IgD-negative memory B cell (primary cell): Measurements from ENCODE around the gene ADRB1. TPM values are rescaled to one million over a fixed set of nuclear protein-coding genes. Genes with fewer than 3 reads are reported as not detected.
A peak's percentile ranks its signal among the peaks of the same experiment; 100 is the strongest.

Source experiments
- H3K27ac Mint-ChIP-seq, 3 donors: one replicate each; pipeline ENCODE4 v1.8.0; 2020 to 2022; ENCODE audit warnings: mild to moderate bottlenecking in 3 of 3, mixed read lengths in 3 of 3, moderate library complexity in 1 of 3
- H3K27me3 Mint-ChIP-seq: one replicate; pipeline ENCODE4 v1.8.0; 2021; ENCODE audit warnings: mixed read lengths
- H3K36me3 Mint-ChIP-seq: one replicate; pipeline ENCODE4 v1.8.0; 2020; ENCODE audit warnings: mild to moderate bottlenecking, mixed read lengths
- H3K4me1 Mint-ChIP-seq, 3 donors: one replicate each; pipeline ENCODE4 v1.8.0; 2020 to 2022; ENCODE audit warnings: mixed read lengths in 3 of 3, mild to moderate bottlenecking in 1 of 3
- H3K4me3 Mint-ChIP-seq, 4 donors: one replicate each; pipeline ENCODE4 v1.8.0; 2020 to 2022; ENCODE audit warnings: mild to moderate bottlenecking in 4 of 4, mixed read lengths in 4 of 4, moderate library complexity in 3 of 4
- H3K9me3 Mint-ChIP-seq, 3 donors: one replicate each; pipeline ENCODE4 v1.8.0; 2020 to 2021; ENCODE audit warnings: mixed read lengths in 3 of 3, mild to moderate bottlenecking in 1 of 3
- polyA plus RNA-seq: library from polyadenylated mRNA; unstranded; fragments of 300-500 nt; fragmentation: Illumina TruSeq; gene quantifications from one replicate; pipeline ENCODE4 v1.2.3, GENCODE V29; 2021

The ADRB1 gene
- polyA plus RNA-seq, 1 donor from 2014 or later, result not detected

DNA sequence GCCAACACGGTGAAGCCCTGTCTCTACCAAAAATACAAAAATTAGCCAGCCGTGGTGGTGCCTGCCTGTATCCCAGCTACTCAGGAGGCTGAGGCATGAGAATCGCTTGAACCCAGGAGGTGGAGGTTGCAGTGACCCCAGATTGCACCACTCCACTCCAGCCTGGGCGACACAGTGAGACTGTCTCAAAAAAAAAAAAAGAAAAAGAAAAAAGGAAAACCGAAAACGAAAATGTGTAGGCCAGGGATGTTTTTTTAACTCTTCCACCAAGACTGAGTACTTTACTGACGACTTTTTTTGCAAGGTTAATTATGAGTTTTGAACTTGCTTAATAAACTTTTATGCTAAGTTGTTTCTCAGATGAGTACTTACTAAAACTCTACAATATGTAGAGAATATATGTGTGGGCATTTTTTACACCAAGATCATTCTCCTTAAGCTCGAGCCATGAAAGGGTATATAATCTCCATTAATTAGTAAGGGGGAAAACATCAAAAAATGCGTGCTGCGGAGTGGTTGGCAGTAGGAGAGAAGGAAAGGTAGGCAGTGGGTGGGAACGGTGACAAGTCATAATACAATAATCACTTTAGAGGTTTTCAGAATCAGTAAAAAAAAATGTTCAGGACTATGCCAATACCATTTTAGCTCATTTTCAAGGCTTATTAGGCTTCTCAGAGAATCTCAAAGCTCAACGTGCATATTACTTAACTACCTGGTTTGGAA lies 8.6 kb upstream of the ADRB1 start:
- Mint-ChIP-seq H3K4me1 (no peaks in the 10 kb centered on the region), H3K27ac (no peak overlapping the region), H3K9me3 (peaks cover 0 to 3% (median 0%) of the 10 kb centered on the region in 3 donors), H3K36me3 (peaks cover 2% of the 10 kb centered on the region), H3K27me3 (peaks cover 2% of the 10 kb centered on the region), H3K4me3 (no peak overlapping the region)

DNA sequence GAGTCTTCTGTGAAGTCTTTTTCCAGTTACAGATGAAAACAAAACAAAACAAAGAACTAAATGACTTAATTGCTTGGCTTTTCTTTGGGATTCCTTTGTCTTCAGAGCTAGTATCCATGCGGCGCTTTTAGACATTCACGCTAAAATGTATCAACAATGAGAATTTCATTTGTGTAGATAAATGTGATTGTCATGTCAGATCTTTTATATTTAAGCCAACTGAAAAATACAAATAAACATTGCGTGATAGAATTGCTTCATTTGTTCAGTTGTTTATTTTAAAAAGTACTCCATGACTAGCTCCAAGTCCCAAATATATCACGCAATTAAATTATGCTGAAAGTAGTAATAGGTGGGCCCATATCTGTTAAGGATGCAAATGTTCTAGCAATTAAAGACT lies 7.9 kb upstream of the ADRB1 start:
- Mint-ChIP-seq H3K36me3 (peaks cover 2% of the 10 kb centered on the region), H3K9me3 (peaks cover 0 to 3% (median 0%) of the 10 kb centered on the region in 3 donors), H3K4me3 (no peak overlapping the region), H3K27ac (no peak overlapping the region), H3K4me1 (no peaks in the 10 kb centered on the region), H3K27me3 (peaks cover 7% of the 10 kb centered on the region)

DNA sequence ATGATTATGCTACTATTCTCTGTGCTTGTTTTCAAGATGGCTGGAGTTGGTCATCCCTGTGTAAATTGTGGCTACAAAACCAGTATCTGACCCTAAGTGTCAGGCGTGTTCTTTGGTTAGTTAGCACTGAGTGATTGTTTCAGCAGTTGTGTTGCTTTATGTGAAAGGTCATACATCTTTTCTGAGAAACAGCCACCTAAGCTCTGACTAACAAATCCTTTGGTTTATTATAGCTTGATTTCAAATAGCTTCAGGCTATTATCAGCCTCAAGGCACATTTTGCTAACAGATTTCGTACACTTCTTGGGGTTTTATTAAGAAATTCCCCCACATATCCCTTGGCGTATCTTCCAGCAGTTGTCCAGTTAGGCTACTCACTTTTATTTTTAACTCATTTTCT lies 4.8 kb upstream of the ADRB1 start:
- H3K27me3 Mint-ChIP-seq, result peaks cover 17% of the 10 kb centered on the region
- no peak overlapping the region for H3K27ac Mint-ChIP-seq
- H3K4me1 Mint-ChIP-seq, result peaks cover 5 to 6% (median 5%) of the 10 kb centered on the region in 3 donors
- H3K36me3 Mint-ChIP-seq, result peaks cover 2% of the 10 kb centered on the region
- no peaks in the 10 kb centered on the region for H3K9me3 Mint-ChIP-seq
- no peak overlapping the region for H3K4me3 Mint-ChIP-seq

DNA sequence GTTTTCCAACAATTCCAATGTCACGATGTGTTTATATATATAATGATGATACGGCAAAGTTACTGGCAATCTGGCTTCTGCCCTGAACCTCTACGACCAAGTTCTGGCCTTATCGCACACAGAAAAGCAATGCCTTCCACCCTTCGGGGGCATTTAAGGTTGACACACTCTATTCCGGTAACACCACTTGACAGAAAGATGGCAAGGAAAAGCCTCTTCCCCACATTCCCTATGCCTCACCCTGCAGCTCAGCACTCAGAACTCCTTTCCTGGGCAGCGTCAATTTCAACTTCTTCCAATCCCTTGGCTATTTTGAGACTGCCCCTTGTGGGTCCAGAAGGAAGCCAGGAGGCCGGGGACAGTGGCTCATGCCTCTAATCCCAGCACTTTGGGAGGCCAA lies 2.5 kb upstream of the ADRB1 start:
- peaks cover 5 to 12% (median 10%) of the 10 kb centered on the region in 3 donors for H3K4me1 Mint-ChIP-seq
- no peak overlapping the region for H3K4me3 Mint-ChIP-seq
- peaks cover 27% of the 10 kb centered on the region for H3K27me3 Mint-ChIP-seq
- peaks cover 2% of the 10 kb centered on the region for H3K36me3 Mint-ChIP-seq
- no peak overlapping the region for H3K27ac Mint-ChIP-seq
- peaks cover 0 to 4% (median 0%) of the 10 kb centered on the region in 3 donors for H3K9me3 Mint-ChIP-seq

DNA sequence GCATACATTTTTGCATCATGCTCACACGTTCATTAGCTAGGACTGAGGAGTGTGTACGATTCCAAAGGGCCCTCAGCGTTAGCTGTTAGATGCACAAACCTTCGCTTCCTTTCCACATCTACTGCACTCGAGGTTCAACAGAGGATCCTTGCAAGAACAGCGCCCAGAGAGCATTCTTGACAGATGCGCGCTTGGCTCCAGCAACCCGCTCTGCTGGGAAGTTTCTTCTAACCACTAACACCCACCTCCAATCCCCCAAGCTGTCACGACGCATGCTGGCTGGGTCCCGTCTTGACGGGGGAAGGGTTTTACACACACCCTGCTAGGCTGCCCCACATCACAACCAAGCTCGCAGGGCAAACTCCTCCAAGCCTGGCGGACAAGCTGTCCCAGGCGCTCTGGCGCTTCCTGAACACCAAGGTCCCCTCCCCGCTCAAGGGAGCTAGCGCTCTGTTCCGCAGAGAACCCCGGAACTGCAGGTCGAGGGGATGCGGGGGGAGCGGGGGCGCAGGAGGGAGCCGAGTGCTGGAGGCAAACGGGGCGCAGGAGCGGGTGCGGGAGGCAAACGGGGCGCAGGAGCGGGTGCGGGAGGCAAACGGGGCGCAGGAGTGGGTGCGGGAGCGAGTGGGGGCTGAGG lies 653 bp upstream of the ADRB1 start:
- Mint-ChIP-seq H3K4me1 (peaks cover 5 to 12% (median 10%) of the 10 kb centered on the region in 3 donors), H3K36me3 (no peaks in the 10 kb centered on the region), H3K27ac (peak overlapping the region in 2 of 3 donors; percentile 34 to 63), H3K9me3 (peaks cover 0 to 4% (median 0%) of the 10 kb centered on the region in 3 donors), H3K4me3 (peak overlapping the region; percentile 2 to 91 (median 86)), H3K27me3 (peaks cover 33% of the 10 kb centered on the region)

DNA sequence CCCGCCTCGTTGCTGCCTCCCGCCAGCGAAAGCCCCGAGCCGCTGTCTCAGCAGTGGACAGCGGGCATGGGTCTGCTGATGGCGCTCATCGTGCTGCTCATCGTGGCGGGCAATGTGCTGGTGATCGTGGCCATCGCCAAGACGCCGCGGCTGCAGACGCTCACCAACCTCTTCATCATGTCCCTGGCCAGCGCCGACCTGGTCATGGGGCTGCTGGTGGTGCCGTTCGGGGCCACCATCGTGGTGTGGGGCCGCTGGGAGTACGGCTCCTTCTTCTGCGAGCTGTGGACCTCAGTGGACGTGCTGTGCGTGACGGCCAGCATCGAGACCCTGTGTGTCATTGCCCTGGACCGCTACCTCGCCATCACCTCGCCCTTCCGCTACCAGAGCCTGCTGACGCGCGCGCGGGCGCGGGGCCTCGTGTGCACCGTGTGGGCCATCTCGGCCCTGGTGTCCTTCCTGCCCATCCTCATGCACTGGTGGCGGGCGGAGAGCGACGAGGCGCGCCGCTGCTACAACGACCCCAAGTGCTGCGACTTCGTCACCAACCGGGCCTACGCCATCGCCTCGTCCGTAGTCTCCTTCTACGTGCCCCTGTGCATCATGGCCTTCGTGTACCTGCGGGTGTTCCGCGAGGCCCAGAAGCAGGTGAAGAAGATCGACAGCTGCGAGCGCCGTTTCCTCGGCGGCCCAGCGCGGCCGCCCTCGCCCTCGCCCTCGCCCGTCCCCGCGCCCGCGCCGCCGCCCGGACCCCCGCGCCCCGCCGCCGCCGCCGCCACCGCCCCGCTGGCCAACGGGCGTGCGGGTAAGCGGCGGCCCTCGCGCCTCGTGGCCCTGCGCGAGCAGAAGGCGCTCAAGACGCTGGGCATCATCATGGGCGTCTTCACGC lies 825 bp downstream of the ADRB1 start:
- no peak overlapping the region for H3K27ac Mint-ChIP-seq
- peaks cover 32% of the 10 kb centered on the region for H3K27me3 Mint-ChIP-seq
- no peaks in the 10 kb centered on the region for H3K36me3 Mint-ChIP-seq
- H3K9me3 Mint-ChIP-seq, result peaks cover 0 to 4% (median 0%) of the 10 kb centered on the region in 3 donors
- peak overlapping the region; percentile 48 to 93 (median 78) for H3K4me3 Mint-ChIP-seq
- H3K4me1 Mint-ChIP-seq, result peaks cover 5 to 13% (median 10%) of the 10 kb centered on the region in 3 donors

DNA sequence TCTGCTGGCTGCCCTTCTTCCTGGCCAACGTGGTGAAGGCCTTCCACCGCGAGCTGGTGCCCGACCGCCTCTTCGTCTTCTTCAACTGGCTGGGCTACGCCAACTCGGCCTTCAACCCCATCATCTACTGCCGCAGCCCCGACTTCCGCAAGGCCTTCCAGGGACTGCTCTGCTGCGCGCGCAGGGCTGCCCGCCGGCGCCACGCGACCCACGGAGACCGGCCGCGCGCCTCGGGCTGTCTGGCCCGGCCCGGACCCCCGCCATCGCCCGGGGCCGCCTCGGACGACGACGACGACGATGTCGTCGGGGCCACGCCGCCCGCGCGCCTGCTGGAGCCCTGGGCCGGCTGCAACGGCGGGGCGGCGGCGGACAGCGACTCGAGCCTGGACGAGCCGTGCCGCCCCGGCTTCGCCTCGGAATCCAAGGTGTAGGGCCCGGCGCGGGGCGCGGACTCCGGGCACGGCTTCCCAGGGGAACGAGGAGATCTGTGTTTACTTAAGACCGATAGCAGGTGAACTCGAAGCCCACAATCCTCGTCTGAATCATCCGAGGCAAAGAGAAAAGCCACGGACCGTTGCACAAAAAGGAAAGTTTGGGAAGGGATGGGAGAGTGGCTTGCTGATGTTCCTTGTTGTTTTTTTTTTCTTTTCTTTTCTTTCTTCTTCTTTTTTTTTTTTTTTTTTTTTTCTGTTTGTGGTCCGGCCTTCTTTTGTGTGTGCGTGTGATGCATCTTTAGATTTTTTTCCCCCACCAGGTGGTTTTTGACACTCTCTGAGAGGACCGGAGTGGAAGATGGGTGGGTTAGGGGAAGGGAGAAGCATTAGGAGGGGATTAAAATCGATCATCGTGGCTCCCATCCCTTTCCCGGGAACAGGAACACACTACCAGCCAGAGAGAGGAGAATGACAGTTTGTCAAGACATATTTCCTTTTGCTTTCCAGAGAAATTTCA lies 1.7 kb downstream of the ADRB1 start:
- Mint-ChIP-seq H3K27ac (peak overlapping the region in 1 of 3 donors; percentile 67), H3K9me3 (peaks cover 0 to 4% (median 0%) of the 10 kb centered on the region in 3 donors), H3K4me3 (peak overlapping the region in 3 of 4 donors; percentile 57 to 93 (median 91)), H3K4me1 (peaks cover 5 to 13% (median 10%) of the 10 kb centered on the region in 3 donors), H3K27me3 (peaks cover 34% of the 10 kb centered on the region), H3K36me3 (no peaks in the 10 kb centered on the region)

DNA sequence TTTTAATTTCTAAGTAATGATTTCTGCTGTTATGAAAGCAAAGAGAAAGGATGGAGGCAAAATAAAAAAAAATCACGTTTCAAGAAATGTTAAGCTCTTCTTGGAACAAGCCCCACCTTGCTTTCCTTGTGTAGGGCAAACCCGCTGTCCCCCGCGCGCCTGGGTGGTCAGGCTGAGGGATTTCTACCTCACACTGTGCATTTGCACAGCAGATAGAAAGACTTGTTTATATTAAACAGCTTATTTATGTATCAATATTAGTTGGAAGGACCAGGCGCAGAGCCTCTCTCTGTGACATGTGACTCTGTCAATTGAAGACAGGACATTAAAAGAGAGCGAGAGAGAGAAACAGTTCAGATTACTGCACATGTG lies 2.4 kb downstream of the ADRB1 start:
- H3K4me3 Mint-ChIP-seq, result peak overlapping the region in 2 of 4 donors; percentile 82 to 84
- H3K4me1 Mint-ChIP-seq, result peaks cover 5 to 13% (median 10%) of the 10 kb centered on the region in 3 donors
- peaks cover 0 to 4% (median 0%) of the 10 kb centered on the region in 3 donors for H3K9me3 Mint-ChIP-seq
- no peaks in the 10 kb centered on the region for H3K36me3 Mint-ChIP-seq
- H3K27ac Mint-ChIP-seq, result peak overlapping the region in 1 of 3 donors; percentile 67
- peaks cover 37% of the 10 kb centered on the region for H3K27me3 Mint-ChIP-seq

DNA sequence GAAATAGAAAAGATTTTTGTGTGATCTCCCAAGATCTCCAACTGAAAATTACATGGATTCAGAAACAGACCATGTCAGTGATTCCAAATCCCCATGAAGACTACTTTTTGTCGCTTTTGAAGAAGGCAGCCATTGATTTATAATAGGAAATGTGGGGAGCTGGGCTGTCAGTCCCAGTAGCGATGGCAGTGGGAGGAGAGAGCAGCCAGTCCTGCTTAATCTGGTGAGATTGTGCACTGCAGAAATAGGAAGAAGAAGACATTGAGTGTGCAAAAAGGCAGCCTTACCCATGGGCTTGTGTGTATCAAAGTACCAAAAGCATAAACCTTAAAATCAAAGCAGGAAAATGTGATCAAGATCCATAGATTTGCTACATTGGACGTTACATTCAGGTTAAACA lies 4.8 kb downstream of the ADRB1 start:
- Mint-ChIP-seq H3K4me3 (no peak overlapping the region), H3K4me1 (peaks cover 0 to 7% (median 5%) of the 10 kb centered on the region in 3 donors), H3K27me3 (peaks cover 32% of the 10 kb centered on the region), H3K36me3 (no peaks in the 10 kb centered on the region), H3K9me3 (peaks cover 0 to 4% (median 0%) of the 10 kb centered on the region in 3 donors), H3K27ac (no peak overlapping the region)

DNA sequence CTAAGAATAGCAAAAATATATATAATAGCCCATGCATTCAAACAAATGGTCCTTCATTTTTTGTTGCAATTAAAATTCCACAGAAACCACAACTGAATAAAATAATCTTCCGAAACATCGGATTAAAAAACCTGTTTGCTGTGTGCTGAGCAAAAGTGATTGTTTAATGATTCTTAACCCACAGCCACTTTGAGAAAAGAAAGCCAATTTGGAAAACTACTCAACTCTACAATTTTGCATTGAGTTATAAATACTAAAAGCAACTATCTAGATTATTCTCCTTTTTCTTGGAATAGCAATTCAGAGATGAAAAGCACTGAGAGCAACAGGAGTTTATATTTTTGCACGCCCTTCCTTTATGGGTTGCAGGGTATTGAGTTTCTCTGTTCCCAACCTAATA lies 8.0 kb downstream of the ADRB1 start:
- Mint-ChIP-seq H3K27ac (no peak overlapping the region), H3K4me3 (no peak overlapping the region), H3K27me3 (peaks cover 22% of the 10 kb centered on the region), H3K4me1 (peaks cover 0 to 1% (median 1%) of the 10 kb centered on the region in 3 donors), H3K9me3 (peaks cover 0 to 2% (median 0%) of the 10 kb centered on the region in 3 donors), H3K36me3 (no peaks in the 10 kb centered on the region)

DNA sequence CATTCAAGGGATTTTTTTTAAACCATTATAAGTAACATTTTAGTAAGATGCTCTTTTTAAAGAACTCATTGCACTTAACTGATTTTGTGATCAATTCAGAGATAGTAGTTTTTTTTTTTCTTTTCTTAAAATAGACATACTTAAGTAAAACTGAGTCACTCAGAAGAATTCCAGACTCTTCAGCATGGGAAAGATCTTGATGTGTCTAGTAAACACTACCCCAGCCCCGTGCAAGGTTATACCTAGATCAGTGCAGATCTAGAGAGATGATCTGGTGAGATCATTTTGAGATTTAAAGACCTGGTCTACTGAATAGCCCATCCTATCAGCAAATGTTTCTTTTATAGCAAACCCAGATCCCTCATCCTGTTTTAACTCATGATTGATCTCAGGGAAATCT lies 8.6 kb downstream of the ADRB1 start:
- Mint-ChIP-seq H3K27me3 (peaks cover 20% of the 10 kb centered on the region), H3K36me3 (no peaks in the 10 kb centered on the region), H3K9me3 (peaks cover 0 to 2% (median 0%) of the 10 kb centered on the region in 3 donors), H3K4me3 (no peak overlapping the region), H3K4me1 (peaks cover 0 to 1% (median 1%) of the 10 kb centered on the region in 3 donors), H3K27ac (no peak overlapping the region)

DNA sequence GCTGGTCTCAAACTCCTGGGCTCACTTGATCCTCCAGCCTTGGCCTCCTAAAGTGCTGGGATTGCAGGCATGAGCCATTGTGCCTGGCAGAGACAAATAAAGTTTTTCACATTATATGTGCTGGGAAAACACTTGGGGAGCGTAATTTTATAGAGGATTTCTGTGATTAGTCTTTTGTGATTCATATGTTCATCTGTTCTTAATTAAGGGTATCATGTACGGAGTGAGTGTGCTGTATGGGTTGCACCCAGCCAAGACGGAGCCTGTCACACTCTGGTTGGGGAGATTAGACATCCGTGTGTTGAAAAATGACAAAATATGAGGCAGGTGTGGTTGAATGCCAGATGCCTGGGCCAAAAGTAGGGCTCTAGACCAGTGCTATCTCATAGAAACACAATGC lies 10.3 kb downstream of the ADRB1 start:
- no peak overlapping the region for H3K27ac Mint-ChIP-seq
- H3K4me3 Mint-ChIP-seq, result no peak overlapping the region
- H3K4me1 Mint-ChIP-seq, result peaks cover 0 to 1% (median 0%) of the 10 kb centered on the region in 3 donors
- no peaks in the 10 kb centered on the region for H3K36me3 Mint-ChIP-seq
- peaks cover 0 to 2% (median 0%) of the 10 kb centered on the region in 3 donors for H3K9me3 Mint-ChIP-seq
- H3K27me3 Mint-ChIP-seq, result peaks cover 20% of the 10 kb centered on the region

DNA sequence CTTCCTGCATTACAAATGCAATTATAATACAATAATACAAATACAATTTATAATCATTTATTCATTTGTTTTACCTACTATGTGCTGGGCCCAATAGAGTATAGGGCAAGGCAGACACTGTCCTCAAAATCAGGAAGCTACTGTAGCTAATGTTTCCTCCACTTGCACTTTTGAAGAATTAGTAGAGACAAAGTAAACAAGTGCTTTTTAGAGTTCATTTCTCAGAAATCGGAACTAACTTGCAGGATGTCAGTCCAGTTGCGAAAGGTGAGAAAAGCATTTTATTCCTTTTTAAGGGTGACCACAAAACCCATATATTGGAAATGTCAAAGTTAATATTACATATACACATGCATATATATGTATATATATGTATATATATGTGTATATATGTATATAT lies 14.2 kb downstream of the ADRB1 start:
- H3K27me3 Mint-ChIP-seq, result peaks cover 5% of the 10 kb centered on the region
- no peaks in the 10 kb centered on the region for H3K36me3 Mint-ChIP-seq
- no peak overlapping the region for H3K27ac Mint-ChIP-seq
- peaks cover 0 to 1% (median 0%) of the 10 kb centered on the region in 3 donors for H3K4me1 Mint-ChIP-seq
- peaks cover 0 to 2% (median 0%) of the 10 kb centered on the region in 3 donors for H3K9me3 Mint-ChIP-seq
- no peak overlapping the region for H3K4me3 Mint-ChIP-seq

DNA sequence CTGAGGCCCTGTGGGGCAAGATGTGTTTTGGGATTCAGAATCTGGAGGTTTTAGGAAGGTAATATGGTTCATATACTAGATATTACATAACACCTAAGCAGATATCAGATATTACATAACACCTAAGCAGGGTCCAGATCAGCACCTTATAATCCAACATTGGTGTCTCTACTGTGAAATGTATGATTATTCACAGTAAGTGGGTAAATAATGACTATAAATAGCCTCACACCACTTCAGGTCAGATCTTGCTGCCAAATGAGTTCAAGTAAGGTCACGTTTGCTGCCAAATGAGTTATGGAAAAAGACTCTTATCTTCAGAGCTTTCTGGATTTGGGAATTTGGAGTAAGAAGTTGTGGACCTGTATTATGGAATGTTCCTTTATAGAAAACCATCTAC lies 14.6 kb downstream of the ADRB1 start:
- Mint-ChIP-seq H3K9me3 (peaks cover 0 to 2% (median 0%) of the 10 kb centered on the region in 3 donors), H3K27ac (no peak overlapping the region), H3K27me3 (peaks cover 4% of the 10 kb centered on the region), H3K36me3 (no peaks in the 10 kb centered on the region), H3K4me1 (peaks cover 0 to 1% (median 1%) of the 10 kb centered on the region in 3 donors), H3K4me3 (no peak overlapping the region)
